ENCODE measurements around the gene FADS2.

FADS2 gene

GRCh38 chr11:61837411-61838005 lies 9.4 kb downstream of the FADS2 start:
- DNase-seq (ENCODE audit: low read depth) = no peak
- no peak overlapping the region for H3K4me3 ChIP-seq (ENCODE audit: low read depth, low read length)
- no peak for TF ChIP-seq POLR2A (IDR thresholded peaks at IDR 0.05; ENCODE audit: extremely low read depth, insufficient read length)
- no peak for TF ChIP-seq MYC (IDR thresholded peaks at IDR 0.05; ENCODE audit: low read depth, low read length)
- no peak for TF ChIP-seq CTCF (IDR thresholded peaks at IDR 0.05; ENCODE audit: low read depth, low read length)
- no peak for TF ChIP-seq MAX (IDR thresholded peaks at IDR 0.05; ENCODE audit: low read depth, low read length)

- DNase-seq (ENCODE audit: low read depth) = no peak
Measured at GRCh38 chr11:61838501-61838900, 10.4 kb downstream of the FADS2 start.

GRCh38 chr11:61838921-61839320 lies 10.8 kb downstream of the FADS2 start:
- H3K4me3 ChIP-seq (ENCODE audit: low read depth, low read length) = no peak overlapping the region
- TF ChIP-seq CTCF (IDR thresholded peaks at IDR 0.05; ENCODE audit: low read depth, low read length) (no peak), POLR2A (IDR thresholded peaks at IDR 0.05; ENCODE audit: extremely low read depth, insufficient read length) (no peak), MYC (IDR thresholded peaks at IDR 0.05; ENCODE audit: low read depth, low read length) (no peak), MAX (IDR thresholded peaks at IDR 0.05; ENCODE audit: low read depth, low read length) (no peak)
- DNase-seq (ENCODE audit: low read depth) = no peak

More at GRCh38 chr11:61838501-61838900, 10.4 kb downstream of the FADS2 start:
- no peak overlapping the region for H3K4me3 ChIP-seq (ENCODE audit: low read depth, low read length)
- TF ChIP-seq POLR2A (IDR thresholded peaks at IDR 0.05; ENCODE audit: extremely low read depth, insufficient read length) (no peak), CTCF (IDR thresholded peaks at IDR 0.05; ENCODE audit: low read depth, low read length) (no peak), MAX (IDR thresholded peaks at IDR 0.05; ENCODE audit: low read depth, low read length) (no peak), MYC (IDR thresholded peaks at IDR 0.05; ENCODE audit: low read depth, low read length) (no peak)

- TF ChIP-seq MYC (IDR thresholded peaks at IDR 0.05; ENCODE audit: low read depth, low read length) = no peak
- no peak for TF ChIP-seq CTCF (IDR thresholded peaks at IDR 0.05; ENCODE audit: low read depth, low read length)
- no peak for DNase-seq (ENCODE audit: low read depth)
Measured at GRCh38 chr11:61839742-61840141, 11.6 kb downstream of the FADS2 start.

GRCh38 chr11:61840371-61840770 lies 12.3 kb downstream of the FADS2 start:
- no peak overlapping the region for H3K4me3 ChIP-seq (ENCODE audit: low read depth, low read length)
- no peak for DNase-seq (ENCODE audit: low read depth)
- TF ChIP-seq CTCF (IDR thresholded peaks at IDR 0.05; ENCODE audit: low read depth, low read length) = no peak
- TF ChIP-seq POLR2A (IDR thresholded peaks at IDR 0.05; ENCODE audit: extremely low read depth, insufficient read length) = no peak
- TF ChIP-seq MAX (IDR thresholded peaks at IDR 0.05; ENCODE audit: low read depth, low read length) = no peak
- no peak for TF ChIP-seq MYC (IDR thresholded peaks at IDR 0.05; ENCODE audit: low read depth, low read length)

More at GRCh38 chr11:61839742-61840141, 11.6 kb downstream of the FADS2 start:
- H3K4me3 ChIP-seq (ENCODE audit: low read depth, low read length) = no peak overlapping the region

Data from NB4 (cell line).